Smooth muscle cell (in vitro differentiated cells): Measurements from ENCODE around the gene DCUN1D5. TPM values are rescaled to one million over a fixed set of nuclear protein-coding genes. Genes with fewer than 3 reads are reported as not detected.

Experiments used
- DNase-seq: peaks from one replicate; lab custom pipeline; 2025; ENCODE audit not compliant: unreplicated experiment; lab: John Stamatoyannopoulos, UW
- H2AFZ ChIP-seq: fragments of 200-600 bp; sonication (generic); 2 replicates; pipeline ENCODE4 v1.6.0; 2016; ENCODE audit warnings: antibody characterized with exemption, low read depth, mild to moderate bottlenecking
- H3F3A ChIP-seq: fragments of 200-600 bp; sonication (generic); 2 replicates; pipeline ENCODE4 v1.6.0; 2017; ENCODE audit warnings: antibody characterized with exemption, low read depth
- H3K27ac ChIP-seq: fragments of 200-600 bp; sonication (generic); 2 replicates; pipeline ENCODE4 v1.5.1; 2016; ENCODE audit warnings: low read depth, mild to moderate bottlenecking
- H3K27me3 ChIP-seq: fragments of 200-600 bp; sonication (generic); 2 replicates; pipeline ENCODE4 v1.6.1; 2016; ENCODE audit warnings: low read depth, mild to moderate bottlenecking
- H3K36me3 ChIP-seq: fragments of 200-600 bp; sonication (generic); 2 replicates; pipeline ENCODE4 v1.5.1; 2016; ENCODE audit warnings: low read depth
- H3K4me1 ChIP-seq: fragments of 200-600 bp; sonication (generic); 2 replicates; pipeline ENCODE4 v1.5.1; 2016; ENCODE audit warnings: low read depth
- H3K4me2 ChIP-seq: fragments of 200-600 bp; sonication (generic); 2 replicates; pipeline ENCODE4 v1.6.0; 2016; ENCODE audit warnings: mild to moderate bottlenecking
- H3K4me3 ChIP-seq: fragments of 200-600 bp; sonication (generic); 2 replicates; pipeline ENCODE4 v1.5.1; 2016; ENCODE audit warnings: mild to moderate bottlenecking
- H3K79me2 ChIP-seq: fragments of 200-600 bp; sonication (generic); 2 replicates; pipeline ENCODE4 v1.6.0; 2016; ENCODE audit warnings: low read depth, mild to moderate bottlenecking
- H3K9ac ChIP-seq: fragments of 200-600 bp; sonication (generic); 2 replicates; pipeline ENCODE4 v1.6.0; 2016; ENCODE audit warnings: low read depth
- H3K9me3 ChIP-seq: fragments of 200-600 bp; sonication (generic); replicated peaks from 2 replicates; pipeline ENCODE4 v1.5.1; 2016; ENCODE audit warnings: low read depth
- H4K20me1 ChIP-seq: fragments of 200-600 bp; sonication (generic); 2 replicates; pipeline ENCODE4 v1.6.0; 2016; ENCODE audit warnings: low read depth
- WGBS: methylation state at CpG from one replicate; pipeline ENCODE4 v1.1.7; 2016; ENCODE audit warnings: low lambda C conversion rate; 5-methylcytosine and 5-hydroxymethylcytosine counted together
- polyA plus RNA-seq: library from polyadenylated mRNA; unstranded; fragments of >200 nt; fragmentation: Nextera tagmentation; extraction: Ambion mirVana; gene quantifications from 2 replicates; pipeline ENCODE4 v1.2.1, GENCODE V29; 2016
- total RNA-seq: library from RNA; depleted of rRNA; stranded (reverse); fragments of >200 nt; gene quantifications from 2 replicates; pipeline ENCODE4 v1.2.3, GENCODE V29; 2014
- TF ChIP-seq, protein P1 (sequence below): fragments of 200-600 bp; sonication (generic); IDR thresholded peaks from 2 replicates; pipeline ENCODE4 v1.5.1; 2017; ENCODE audit warnings: borderline replicate concordance, mild to moderate bottlenecking, antibody characterized with exemption; ENCODE audit not compliant: insufficient read depth, poor library complexity, severe bottlenecking

Gene DCUN1D5
- total and polyA plus RNA-seq, 2 experiments from 2014 or later = 72.0 to 88.1 TPM

DNA sequence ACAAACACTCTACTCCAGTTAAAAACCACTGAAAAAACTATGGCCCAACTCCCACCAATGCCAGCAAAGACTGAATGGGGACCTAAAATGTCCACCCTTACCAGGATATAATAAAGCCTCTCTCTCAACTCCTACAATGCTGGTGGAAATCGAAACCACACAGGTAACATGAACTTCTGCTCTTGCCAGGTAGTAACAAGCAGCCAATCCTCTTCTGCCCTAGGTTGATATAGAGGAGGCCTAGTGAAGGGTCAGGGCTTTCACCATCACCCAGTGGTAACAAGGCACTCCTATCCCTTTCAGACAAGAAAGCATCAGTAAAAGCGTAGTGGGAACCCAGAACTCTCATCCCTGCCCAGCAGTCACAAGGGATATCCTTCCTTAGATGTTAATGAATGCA lies 22.6 kb downstream of the DCUN1D5 start:
- Histone ChIP-seq H3K4me2 (no peak overlapping the region), H3F3A (no peaks in the 10 kb centered on the region), H3K36me3 (peaks cover 12% of the 10 kb centered on the region), H3K79me2 (peaks cover 57% of the 10 kb centered on the region), H2AFZ (no peak overlapping the region), H3K4me1 (no peaks in the 10 kb centered on the region), H3K9me3 (no peaks in the 10 kb centered on the region), H3K27me3 (no peaks in the 10 kb centered on the region), H3K27ac (no peak overlapping the region), H3K9ac (no peak overlapping the region), H3K4me3 (no peak overlapping the region), H4K20me1 (peaks cover 62% of the 10 kb centered on the region)
- TF ChIP-seq, protein P1, sequence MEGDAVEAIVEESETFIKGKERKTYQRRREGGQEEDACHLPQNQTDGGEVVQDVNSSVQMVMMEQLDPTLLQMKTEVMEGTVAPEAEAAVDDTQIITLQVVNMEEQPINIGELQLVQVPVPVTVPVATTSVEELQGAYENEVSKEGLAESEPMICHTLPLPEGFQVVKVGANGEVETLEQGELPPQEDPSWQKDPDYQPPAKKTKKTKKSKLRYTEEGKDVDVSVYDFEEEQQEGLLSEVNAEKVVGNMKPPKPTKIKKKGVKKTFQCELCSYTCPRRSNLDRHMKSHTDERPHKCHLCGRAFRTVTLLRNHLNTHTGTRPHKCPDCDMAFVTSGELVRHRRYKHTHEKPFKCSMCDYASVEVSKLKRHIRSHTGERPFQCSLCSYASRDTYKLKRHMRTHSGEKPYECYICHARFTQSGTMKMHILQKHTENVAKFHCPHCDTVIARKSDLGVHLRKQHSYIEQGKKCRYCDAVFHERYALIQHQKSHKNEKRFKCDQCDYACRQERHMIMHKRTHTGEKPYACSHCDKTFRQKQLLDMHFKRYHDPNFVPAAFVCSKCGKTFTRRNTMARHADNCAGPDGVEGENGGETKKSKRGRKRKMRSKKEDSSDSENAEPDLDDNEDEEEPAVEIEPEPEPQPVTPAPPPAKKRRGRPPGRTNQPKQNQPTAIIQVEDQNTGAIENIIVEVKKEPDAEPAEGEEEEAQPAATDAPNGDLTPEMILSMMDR = no peak
- WGBS = 97% methylated on average over 2 of the region's 2 CpGs
- DNase-seq = no peak

DNA sequence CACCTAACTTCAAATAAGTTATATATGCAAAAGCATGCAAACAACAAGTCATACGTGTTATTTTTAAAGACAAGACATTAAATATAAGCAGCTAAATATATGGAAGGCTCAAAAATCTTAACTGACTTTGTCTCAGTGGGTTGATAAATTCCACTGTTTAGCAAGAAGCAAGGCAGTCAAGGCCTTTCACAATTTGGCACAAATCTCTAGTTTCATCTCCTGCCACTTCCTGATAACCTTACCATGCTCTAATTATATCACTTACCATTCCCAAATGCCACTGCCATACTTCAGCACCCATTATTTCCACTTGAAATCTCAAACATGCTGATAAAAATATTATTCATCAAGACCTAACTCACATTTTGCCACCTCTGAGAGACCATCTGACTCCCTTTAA lies 24.8 kb downstream of the DCUN1D5 start:
- Histone ChIP-seq H3K4me3 (no peak overlapping the region), H3K27me3 (no peaks in the 10 kb centered on the region), H3F3A (no peaks in the 10 kb centered on the region), H3K9me3 (no peaks in the 10 kb centered on the region), H3K36me3 (peaks cover 23% of the 10 kb centered on the region), H3K4me1 (no peaks in the 10 kb centered on the region), H3K27ac (no peak overlapping the region), H3K9ac (no peak overlapping the region), H3K4me2 (no peak overlapping the region), H4K20me1 (peaks cover 49% of the 10 kb centered on the region), H2AFZ (no peak overlapping the region), H3K79me2 (peaks cover 37% of the 10 kb centered on the region)
- 97% methylated on average over 1 of the region's 1 CpG for WGBS
- DNase-seq = no peak
- TF ChIP-seq, protein P1 = no peak

DNA sequence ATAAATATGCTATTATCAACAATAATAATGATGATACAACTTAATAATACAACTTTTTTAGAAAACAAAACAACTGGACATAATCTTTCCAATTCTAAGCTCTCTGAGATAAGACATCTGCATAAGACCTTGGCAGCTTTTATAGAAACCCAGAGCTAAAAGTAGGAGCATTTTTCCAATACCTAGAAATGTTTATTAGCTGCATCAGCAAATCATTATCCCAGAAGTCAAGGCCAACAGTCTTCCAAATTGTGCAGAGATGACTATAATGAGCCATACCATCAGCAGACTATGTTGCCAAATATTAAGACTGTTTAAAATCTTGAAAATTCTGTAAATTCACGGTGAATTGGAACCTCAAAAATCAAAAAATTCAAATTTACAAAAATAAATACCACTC lies 30.3 kb downstream of the DCUN1D5 start:
- Histone ChIP-seq H3F3A (peaks cover 9% of the 10 kb centered on the region), H3K27ac (no peak overlapping the region), H2AFZ (no peak overlapping the region), H4K20me1 (peaks cover 5% of the 10 kb centered on the region), H3K4me1 (no peaks in the 10 kb centered on the region), H3K27me3 (no peaks in the 10 kb centered on the region), H3K9ac (no peak overlapping the region), H3K79me2 (peaks cover 4% of the 10 kb centered on the region), H3K9me3 (no peaks in the 10 kb centered on the region), H3K4me2 (no peak overlapping the region), H3K4me3 (no peak overlapping the region), H3K36me3 (peaks cover 29% of the 10 kb centered on the region)
- 100% methylated on average over 1 of the region's 1 CpG for WGBS
- DNase-seq = no peak
- TF ChIP-seq, protein P1 = no peak

DNA sequence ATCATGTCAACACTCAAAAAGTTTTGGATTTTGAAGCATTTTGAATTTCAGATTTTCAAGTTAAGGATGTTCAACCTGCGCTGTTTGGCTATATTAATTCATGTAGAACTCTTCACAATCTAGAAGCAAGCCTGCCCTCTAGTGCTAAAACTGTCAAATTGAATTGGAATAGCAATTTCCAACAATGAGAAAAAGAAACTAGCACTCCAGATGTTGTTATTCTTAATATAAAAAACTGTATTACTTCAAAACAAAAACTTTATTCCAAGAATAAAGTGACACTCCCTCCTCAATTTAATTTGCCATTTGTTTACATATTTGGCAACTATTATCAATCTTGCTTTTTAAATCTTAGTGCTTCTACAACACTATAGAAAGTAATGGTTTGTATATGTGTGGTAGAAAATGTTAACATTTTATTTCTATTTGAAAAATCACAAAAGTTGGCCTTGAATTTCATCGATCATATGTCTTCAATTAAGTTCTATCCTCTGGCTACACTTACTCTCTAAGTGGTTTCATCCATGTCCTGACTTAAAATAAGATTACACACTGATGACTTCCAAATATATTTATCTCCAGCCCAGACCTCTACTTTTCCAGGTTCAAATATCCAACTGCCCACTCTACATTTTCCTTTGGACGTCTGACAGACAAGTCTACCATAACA lies 36.6 kb downstream of the DCUN1D5 start:
- Histone ChIP-seq H3K4me1 (no peaks in the 10 kb centered on the region), H3K4me2 (no peak overlapping the region), H2AFZ (no peak overlapping the region), H4K20me1 (no peaks in the 10 kb centered on the region), H3K36me3 (no peaks in the 10 kb centered on the region), H3K9me3 (no peaks in the 10 kb centered on the region), H3F3A (peaks cover 17% of the 10 kb centered on the region), H3K4me3 (no peak overlapping the region), H3K79me2 (no peaks in the 10 kb centered on the region), H3K27me3 (no peaks in the 10 kb centered on the region), H3K27ac (no peak overlapping the region), H3K9ac (no peak overlapping the region)
- WGBS = 81% methylated on average over 3 of the region's 3 CpGs
- DNase-seq = no peak
- TF ChIP-seq, protein P1 = peak; percentile 73
